Measurements from ENCODE around the gene ZNF688.

GRCh38 chr16:30525844-30526136 is 45.7 kb downstream of the ZNF688 start:
- TF ChIP-seq CTCF (IDR thresholded peaks at IDR 0.05), result no peak
- TF ChIP-seq POLR2A (IDR thresholded peaks at IDR 0.05), result no peak

Data from uterus (tissue), 2 donors.